GM21737 (cell line): ENCODE results near the gene ZNF438.

Experiments used
- ATAC-seq: cut with Tn5 transposase; IDR thresholded peaks from one replicate; pipeline ENCODE4 v1.9.1; 2021; ENCODE audit warnings: mild to moderate bottlenecking, moderate library complexity; ENCODE audit not compliant: unreplicated experiment

Gene ZNF438

GRCh38 chr10:30853066-30853465 is 178.6 kb downstream of the ZNF438 start:
- ATAC-seq = no peak

- no peak for ATAC-seq
These were observed 180.9 kb downstream of the ZNF438 start for GRCh38 chr10:30850776-30851175.

GRCh38 chr10:30849231-30850035 is 182.2 kb downstream of the ZNF438 start:
- no peak for ATAC-seq

- ATAC-seq = no peak
These were observed 183.2 kb downstream of the ZNF438 start for GRCh38 chr10:30848396-30849032.

- no peak for ATAC-seq
These were observed 184.0 kb downstream of the ZNF438 start for GRCh38 chr10:30847642-30848041.

GRCh38 chr10:30847199-30847598 is 184.5 kb downstream of the ZNF438 start:
- no peak for ATAC-seq

GRCh38 chr10:30846710-30847109 is 185.0 kb downstream of the ZNF438 start:
- no peak for ATAC-seq

GRCh38 chr10:30842894-30843293 is 188.8 kb downstream of the ZNF438 start:
- ATAC-seq = no peak

- no peak for ATAC-seq
These were observed 189.5 kb downstream of the ZNF438 start for GRCh38 chr10:30842185-30842584.

GRCh38 chr10:30840395-30841050 is 191.1 kb downstream of the ZNF438 start:
- no peak for ATAC-seq

- no peak for ATAC-seq
These were observed 192.0 kb downstream of the ZNF438 start for GRCh38 chr10:30839652-30840051.

GRCh38 chr10:30836406-30836805 is 195.3 kb downstream of the ZNF438 start:
- ATAC-seq = no peak

GRCh38 chr10:30835146-30835545 is 196.5 kb downstream of the ZNF438 start:
- ATAC-seq = no peak

- ATAC-seq = no peak
These were observed 197.0 kb downstream of the ZNF438 start for GRCh38 chr10:30834651-30835050.

- ATAC-seq = no peak
These were observed 197.5 kb downstream of the ZNF438 start for GRCh38 chr10:30834153-30834552.

GRCh38 chr10:30833628-30833970 is 198.1 kb downstream of the ZNF438 start:
- ATAC-seq = no peak

GRCh38 chr10:30832749-30833627 is 198.7 kb downstream of the ZNF438 start:
- no peak for ATAC-seq

- ATAC-seq = no peak
These were observed 199.5 kb downstream of the ZNF438 start for GRCh38 chr10:30832001-30832748.

GRCh38 chr10:30831426-30831825 is 200.2 kb downstream of the ZNF438 start:
- no peak for ATAC-seq
